Right renal cortex interstitium (tissue), 3 donors: ENCODE data around the gene BMP4. TPM values are rescaled to one million over a fixed set of nuclear protein-coding genes. Genes with fewer than 3 reads are reported as not detected.
"Not testable (repeated sequence)": the region's sequence is repeated elsewhere in the genome, so short reads cannot be mapped to it uniquely, and the experiment has no call there.

Source experiments
- DNase-seq, 3 donors: peaks; one replicate each; pipeline ENCODE4 v3.0.0-alpha.2; 2013; ENCODE audit warnings: low read depth in 3 of 3, low spot score in 2 of 3
- polyA plus RNA-seq, 3 donors: library from polyadenylated mRNA; unstranded; fragments of 120-200 nt; gene quantifications; one replicate each; pipeline ENCODE4 v1.2.1, GENCODE V29; 2013; ENCODE audit not compliant: insufficient read length in 3 of 3

The BMP4 gene
- polyA plus RNA-seq, result 10 to 100 TPM; 40.8 to 48.5 (median 41.5) TPM

- DNase-seq, result peak in 1 of 3 donors; percentile 67
Observed at GRCh38 chr14:53956427-53957201, at the start of gene BMP4. Gene BMP4, minus strand, starts transcription at chr14:53956825. Its CDS starts 4,603 bp downstream, at chr14:53952222.

GRCh38 chr14:54003064-54003463 is 46.4 kb upstream of the BMP4 start:
- no peak for DNase-seq

GRCh38 chr14:54002653-54003052 is 46.0 kb upstream of the BMP4 start:
- no peak for DNase-seq

GRCh38 chr14:54001189-54001878 is 44.7 kb upstream of the BMP4 start:
- DNase-seq, result no peak

- no peak for DNase-seq
Observed at GRCh38 chr14:54000341-54000811, 43.8 kb upstream of the BMP4 start.

GRCh38 chr14:53999061-53999488 is 42.5 kb upstream of the BMP4 start:
- DNase-seq, result peak; percentile 29 to 38 (median 29)

- no peak for DNase-seq
Observed at GRCh38 chr14:53996041-53996440, 39.4 kb upstream of the BMP4 start.

GRCh38 chr14:53993920-53994607 is 37.4 kb upstream of the BMP4 start:
- no peak for DNase-seq

- no peak for DNase-seq
Observed at GRCh38 chr14:53990978-53991377, 34.4 kb upstream of the BMP4 start.

GRCh38 chr14:53986718-53987117 is 30.1 kb upstream of the BMP4 start:
- not testable (repeated sequence) for DNase-seq

GRCh38 chr14:53984958-53985357 is 28.3 kb upstream of the BMP4 start:
- DNase-seq, result not testable (repeated sequence)

GRCh38 chr14:53983112-53983511 is 26.5 kb upstream of the BMP4 start:
- no peak for DNase-seq

- no peak for DNase-seq
Observed at GRCh38 chr14:53982546-53982945, 25.9 kb upstream of the BMP4 start.

GRCh38 chr14:53979747-53980642 is 23.4 kb upstream of the BMP4 start:
- no peak for DNase-seq

GRCh38 chr14:53979113-53979681 is 22.6 kb upstream of the BMP4 start:
- DNase-seq, result no peak

- DNase-seq, result no peak
Observed at GRCh38 chr14:53978194-53978593, 21.6 kb upstream of the BMP4 start.

GRCh38 chr14:53975444-53975843 is 18.8 kb upstream of the BMP4 start:
- DNase-seq, result no peak

GRCh38 chr14:53971521-53971920 is 14.9 kb upstream of the BMP4 start:
- no peak for DNase-seq

GRCh38 chr14:53969326-53969725 is 12.7 kb upstream of the BMP4 start:
- DNase-seq, result no peak

GRCh38 chr14:53968726-53969125 is 12.1 kb upstream of the BMP4 start:
- no peak for DNase-seq
